CD4-positive, alpha-beta T cell treated with Interleukin-2 at 100 ng/mL for 4 hours (primary cell): ENCODE measurements around the gene TSHB.
"Not testable (repeated sequence)": the region's sequence is repeated elsewhere in the genome, so short reads cannot be mapped to it uniquely, and the experiment has no call there.

Source experiments
- DNase-seq: peaks from one replicate; pipeline ENCODE4 v3.0.0-alpha.2; 2020; ENCODE audit warnings: low spot score

TSHB gene

DNA sequence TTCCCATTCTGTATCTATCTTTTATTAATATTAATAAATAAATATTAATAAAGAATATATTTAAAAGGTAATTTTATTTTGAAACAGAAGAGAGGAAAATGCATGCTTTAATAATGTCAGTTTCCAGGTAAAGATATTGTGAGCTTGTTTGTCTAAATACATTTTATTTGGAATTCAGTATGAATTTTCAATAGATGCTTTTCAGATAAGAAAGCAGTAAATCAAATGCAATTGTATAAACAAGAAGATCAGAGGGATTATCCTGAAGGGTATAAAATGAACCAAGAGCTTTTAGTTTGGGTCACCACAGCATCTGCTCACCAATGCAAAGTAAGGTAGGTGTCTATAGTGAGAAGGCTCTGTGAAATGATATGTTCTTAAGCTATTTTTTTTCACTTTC lies at the start of gene TSHB:
Gene TSHB (plus strand): TSS at position 301 of the 400 bp plus-strand sequence. CDS start 3,537 bp downstream, outside the sequence.
- DNase-seq = no peak

DNA sequence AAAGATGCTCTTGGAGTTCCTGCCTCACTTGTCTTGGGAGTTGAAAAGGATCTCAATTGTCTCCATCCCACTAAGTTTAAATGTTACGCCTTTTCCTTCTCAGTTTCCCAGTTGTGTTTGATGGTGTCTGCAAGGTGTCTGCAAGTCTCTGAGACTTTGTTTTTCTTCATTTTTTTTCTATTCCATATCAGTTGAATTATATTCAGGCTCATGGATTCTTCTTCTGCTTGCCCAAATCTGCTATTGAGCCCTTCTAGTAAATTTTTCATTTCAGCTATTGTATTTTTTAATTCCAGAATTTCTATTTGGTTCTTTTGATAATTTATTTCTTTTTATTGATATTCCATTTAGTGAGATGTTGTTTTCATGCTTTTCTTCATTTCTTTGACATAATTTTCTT lies 47.4 kb upstream of the TSHB start:
- DNase-seq = no peak

DNA sequence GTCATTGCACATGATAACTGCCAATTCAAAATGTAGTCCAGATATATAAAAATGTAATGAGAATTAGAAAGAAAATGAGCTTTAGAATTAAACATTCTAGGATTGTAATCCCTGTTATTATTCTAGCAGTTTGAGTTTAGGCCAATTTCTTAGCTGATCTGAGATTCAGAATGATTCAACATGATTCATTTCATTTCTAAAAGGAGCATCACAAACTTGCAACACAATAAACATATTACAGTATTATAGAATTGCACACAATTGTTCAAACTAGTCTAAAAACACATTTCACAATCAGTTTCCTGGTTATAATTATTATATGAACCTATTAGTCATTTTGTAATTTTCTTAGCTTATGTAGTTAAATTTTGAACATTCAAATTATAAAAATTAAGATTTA lies 43.3 kb upstream of the TSHB start:
- no peak for DNase-seq

DNA sequence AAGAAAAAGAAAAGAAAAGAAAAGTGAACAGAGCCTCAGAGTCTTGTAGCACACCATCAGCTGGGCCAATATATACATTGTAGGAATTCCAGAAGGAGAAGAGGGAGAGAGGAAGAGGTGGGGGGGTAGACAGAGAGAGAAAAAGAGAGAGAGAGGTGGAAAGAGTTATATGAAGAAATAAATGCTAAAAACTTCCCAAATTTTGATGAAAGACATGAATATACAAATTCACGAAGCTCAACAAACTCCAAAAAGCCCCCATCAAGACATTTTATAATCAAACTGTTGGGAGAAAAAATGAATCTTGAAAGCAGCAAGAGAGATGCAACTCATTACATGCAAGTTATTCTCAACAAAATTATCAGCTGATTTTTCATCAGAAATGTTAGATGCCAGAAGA lies 41.5 kb upstream of the TSHB start:
- DNase-seq = no peak

DNA sequence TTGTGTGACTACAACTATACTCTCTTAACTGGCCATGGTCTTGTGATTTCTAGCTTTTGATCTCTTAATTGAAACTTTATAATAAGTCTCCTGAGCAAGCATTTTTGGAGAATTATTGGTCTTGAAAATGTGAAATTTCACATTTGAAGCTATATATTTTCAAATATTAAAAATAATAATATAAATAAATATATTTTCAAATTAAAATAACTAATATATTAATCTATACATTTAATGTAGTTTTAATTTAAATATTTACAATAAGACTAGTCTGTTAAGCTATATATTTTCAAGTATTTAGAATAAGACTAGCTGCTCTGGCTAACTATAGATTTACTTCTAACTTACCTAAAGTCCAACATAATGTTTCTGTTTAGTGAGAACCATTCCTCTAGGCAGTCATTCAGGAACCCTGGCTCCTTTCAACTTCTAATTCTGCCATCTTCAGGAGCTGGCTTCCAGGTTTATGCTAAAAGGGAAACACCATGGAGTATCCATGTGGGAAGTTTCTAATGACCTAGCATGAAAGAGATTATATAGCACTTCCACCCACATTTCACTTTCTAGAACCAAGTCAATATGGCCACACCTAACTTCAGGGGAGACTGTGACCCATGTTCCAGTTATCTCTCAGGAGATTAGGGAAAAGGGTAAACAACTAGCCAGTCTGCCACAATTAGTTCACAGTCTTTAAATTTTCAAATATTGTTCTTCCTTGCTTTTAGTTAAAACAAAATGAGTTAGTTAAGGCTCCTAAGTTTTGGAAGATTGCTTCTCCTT lies 31.9 kb upstream of the TSHB start:
- no peak for DNase-seq

DNA sequence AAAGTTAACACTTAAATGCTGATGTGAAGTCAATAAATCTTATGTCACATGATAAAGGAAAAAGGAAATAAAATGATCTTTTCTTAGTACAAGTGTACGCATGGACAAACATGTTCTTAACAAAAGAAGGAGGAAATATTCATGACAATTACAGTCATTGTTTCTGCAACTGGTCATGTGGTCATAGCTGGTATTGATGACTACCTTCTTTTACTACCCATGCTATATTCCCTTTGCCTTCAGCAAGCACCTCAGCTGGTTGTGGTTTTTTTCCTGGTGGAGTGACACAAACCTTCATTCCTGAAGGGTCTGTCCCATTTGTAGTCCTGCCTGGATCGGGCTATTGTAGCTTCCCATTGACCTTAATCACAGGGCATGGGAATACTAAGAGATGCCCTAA lies 23.4 kb upstream of the TSHB start:
- DNase-seq = no peak

DNA sequence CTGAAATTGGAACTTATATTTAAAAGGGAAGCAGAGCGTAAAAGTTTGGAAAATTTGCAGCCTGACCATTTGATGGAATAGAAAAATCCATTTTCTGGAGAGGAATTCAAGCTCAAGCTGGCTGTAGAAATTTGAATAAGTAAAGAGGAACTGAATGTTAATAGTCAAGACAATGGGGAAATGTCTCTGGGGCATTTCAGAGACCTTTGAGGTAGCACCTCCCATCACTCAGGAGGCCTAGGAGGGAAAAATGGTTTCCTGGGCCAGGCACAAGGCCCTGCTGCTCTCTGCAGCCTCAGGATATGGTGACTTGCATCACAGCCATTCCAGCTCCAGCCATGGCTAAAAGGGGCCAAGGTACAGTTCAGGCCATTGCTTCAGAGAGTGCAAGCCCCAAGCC lies 17.6 kb upstream of the TSHB start:
- DNase-seq = no peak

DNA sequence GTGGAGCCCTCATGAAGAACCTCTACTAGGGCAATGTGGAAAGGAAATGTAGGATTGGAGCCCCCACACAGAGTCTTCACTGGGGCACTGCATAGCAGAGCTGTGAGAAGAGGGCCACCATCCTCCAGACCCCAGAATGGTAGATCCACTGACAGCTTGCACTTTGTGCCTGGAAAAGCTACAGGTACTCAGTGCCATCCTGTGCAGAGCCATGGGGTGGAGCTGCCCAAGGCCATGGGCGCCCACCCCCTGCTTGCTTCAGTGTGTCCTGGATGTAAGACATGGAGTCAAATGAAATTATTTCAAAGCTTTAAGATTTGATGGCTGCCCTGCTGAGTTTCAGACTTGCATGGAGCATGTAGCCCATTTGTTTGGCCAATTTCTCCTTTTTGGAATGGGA lies 17.2 kb upstream of the TSHB start:
- DNase-seq = no peak

DNA sequence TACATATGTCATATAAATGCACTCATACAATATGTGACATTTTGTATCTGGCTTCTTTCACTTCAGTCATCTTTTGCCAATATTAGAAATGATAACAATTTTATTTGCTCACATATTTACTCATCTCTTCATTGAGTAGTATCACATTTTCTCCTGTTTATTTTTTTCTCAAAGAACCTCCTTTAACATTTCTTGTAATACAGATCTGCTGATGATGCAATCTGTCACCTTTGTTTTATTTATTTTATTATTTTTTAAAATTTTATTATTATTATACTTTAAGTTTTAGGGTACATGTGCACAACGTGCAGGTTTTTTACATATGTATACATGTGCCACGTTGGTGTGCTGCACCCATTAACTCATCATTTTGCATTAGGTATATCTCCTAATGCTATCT lies 15.8 kb upstream of the TSHB start:
- no peak for DNase-seq

DNA sequence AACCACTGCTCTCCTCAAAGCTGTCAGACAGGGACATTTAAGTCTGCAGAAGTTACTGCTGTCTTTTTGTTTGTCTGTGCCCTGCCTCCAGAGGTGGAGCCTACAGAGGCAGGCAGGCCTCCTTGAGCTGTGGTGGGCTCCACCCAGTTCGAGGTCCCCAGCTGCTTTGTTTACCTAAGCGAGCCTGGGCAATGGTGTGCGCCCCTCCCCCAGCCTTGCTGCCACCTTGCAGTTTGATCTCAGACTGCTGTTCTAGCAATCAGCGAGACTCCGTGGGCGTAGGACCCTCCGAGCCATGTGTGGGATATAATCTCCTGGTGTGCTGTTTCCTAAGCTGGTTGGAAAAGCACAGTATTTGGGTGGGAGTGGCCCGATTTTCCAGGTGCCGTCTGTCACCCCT lies 10.1 kb upstream of the TSHB start:
- DNase-seq = not testable (repeated sequence)

DNA sequence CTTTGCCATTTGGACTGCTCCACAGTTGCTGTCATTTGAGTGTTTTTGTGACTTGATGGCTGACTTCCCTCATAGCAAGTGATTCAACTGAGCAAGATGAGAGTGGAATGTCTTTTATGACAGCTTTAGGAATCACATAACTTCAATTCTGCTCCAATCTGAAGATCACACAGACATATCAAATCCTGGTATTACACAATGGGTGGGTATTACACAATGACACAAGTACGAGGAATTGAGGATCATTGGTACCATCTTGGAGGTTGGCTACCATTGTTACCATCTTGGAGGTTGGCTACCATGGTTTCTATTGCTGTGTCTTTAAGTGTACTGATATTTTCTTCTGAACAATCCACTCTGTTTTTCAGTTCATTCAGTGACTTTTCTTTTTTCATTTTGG lies 8.5 kb upstream of the TSHB start:
- DNase-seq = no peak

DNA sequence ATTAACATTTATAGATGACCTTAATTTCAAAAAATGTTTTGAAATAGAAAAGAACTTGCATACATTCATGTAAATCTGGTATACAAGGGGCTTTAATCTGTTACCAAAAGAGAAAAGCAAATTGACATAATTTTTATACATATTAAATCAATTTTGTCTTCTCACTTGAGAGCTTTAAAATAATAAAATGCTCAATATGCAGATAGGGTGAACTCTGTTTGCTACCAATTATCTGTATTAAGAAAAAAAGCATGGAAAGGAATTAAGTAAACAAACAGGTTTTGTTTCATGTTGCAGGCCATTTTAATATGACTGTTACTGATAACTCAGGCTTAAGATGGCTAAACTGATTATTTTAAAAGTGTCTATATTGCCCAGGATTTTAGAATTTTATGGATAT lies 6.0 kb upstream of the TSHB start:
- no peak for DNase-seq

DNA sequence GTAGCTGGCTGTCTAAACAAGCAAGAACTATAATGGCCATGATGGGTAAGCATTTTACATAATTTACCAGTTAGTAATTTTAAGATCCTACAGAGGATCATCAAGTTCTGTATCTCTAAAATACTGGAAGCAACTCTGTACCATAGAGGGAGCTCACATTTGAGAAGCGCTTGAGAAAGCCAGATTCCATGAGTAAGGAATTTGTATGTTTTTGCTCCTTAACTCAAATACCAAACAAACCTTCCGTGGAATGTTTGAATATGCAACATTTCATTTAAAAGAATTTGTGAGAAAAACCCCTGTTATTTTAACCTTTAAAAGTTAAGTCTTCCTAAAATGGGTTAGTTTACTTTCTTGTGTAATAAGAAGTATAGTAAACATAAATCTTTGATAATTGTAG lies 2.0 kb downstream of the TSHB start:
- DNase-seq = no peak

DNA sequence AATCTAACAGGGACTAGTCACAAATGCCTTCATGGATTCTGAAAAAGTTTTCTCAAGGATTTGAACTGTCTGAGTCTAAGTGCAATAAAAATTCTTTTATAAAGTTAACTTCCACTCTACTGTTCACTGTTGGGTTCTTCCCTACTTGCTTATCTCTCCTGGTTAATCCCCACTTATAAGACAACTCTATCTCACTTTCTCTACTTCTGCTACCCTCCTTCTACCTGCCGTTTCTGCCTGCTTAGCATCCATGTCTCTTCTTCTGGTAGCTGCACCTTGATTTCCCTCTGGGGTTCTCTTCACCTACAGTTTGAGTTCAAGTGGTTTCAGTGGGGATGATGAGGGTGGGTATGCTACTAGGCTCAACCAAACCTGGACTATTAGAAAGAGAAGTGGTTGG lies 6.0 kb downstream of the TSHB start:
- DNase-seq = no peak

DNA sequence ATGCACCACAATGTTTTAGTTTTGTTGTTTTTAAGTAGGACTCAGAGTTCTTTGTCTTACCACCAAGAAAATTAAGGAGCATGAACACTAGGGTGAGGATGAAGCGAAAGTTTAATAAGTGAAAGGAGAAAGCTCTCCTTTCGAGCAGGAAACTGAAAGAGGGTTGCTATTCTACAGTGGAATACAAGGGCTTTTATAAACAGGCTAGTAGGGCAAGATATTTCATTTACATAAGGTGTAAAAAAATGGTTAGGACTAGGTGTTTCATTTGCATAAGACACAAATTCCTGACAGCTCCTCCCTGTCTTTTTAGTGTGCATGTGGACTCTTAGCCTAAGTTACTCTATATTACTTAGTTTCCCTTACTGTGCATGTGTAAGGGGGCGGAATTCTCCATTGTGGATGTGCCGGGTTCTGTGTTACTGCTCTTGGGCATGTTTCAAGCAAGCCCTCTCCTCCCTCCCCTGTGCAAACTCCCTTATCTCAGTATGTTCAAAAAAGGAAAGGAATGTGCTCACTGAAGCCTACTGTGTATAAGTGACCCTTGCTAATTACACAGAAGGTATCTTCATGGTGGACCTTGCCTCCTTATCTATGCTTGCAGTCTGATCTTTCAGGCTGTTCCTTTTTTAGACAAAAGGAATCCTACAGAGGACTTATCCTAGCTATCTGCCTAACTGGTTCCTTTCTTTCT lies 7.3 kb downstream of the TSHB start:
- no peak for DNase-seq

DNA sequence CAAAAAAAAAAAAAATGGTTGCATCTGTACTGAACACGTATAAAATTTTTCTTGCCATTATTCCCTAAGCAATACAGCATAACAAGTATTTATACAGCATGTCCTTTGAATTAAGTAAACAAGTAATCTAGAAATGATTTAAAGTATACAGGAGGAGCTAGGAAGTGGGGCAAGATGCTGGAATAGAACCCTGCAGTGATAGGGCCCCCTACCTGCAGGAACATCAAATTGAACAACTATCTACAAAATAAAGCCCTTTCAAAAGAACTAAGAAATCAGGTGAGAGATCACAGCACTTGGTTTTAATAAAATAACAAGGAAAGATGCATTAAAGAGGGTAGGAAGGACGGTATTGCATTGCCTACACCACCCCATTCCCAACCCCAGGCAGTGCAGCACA lies 10.9 kb downstream of the TSHB start:
- DNase-seq = no peak

DNA sequence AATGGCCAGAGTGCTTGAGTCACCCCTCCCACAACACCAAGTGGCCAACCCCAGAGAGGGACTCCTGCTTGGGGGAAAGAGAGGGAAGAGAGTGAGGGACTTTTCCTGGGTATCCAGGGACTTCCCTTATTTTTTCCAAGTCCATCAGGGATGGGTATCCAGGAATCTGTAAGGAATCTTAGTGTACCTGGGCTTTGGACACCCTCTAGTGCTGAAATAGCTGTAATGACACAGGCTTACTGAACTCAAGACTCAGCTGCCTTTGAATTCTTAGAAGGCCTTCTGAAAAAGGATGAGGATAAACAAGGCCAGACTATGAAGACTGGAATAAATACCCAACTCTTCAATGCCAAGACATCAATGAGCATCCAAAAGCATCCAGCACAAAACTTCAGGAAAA lies 12.0 kb downstream of the TSHB start:
- DNase-seq = no peak

DNA sequence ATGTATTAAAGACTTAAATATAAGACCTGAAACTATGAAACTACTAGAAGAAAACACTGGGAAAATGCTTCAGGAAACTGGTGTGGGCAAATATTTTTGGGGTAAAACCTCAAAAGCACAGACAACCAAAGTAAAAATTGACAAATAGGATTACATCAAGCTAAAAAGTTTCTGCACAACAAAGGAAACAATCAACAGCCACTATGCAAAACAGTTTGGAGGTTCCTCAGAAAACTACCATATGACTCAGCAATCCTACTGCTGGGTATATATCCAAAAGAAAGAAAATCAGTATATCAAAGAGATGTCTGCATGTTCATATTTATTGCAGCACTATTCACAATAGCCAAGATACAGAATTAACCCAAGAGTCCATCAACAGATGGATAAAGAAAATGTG lies 17.1 kb downstream of the TSHB start:
- no peak for DNase-seq

DNA sequence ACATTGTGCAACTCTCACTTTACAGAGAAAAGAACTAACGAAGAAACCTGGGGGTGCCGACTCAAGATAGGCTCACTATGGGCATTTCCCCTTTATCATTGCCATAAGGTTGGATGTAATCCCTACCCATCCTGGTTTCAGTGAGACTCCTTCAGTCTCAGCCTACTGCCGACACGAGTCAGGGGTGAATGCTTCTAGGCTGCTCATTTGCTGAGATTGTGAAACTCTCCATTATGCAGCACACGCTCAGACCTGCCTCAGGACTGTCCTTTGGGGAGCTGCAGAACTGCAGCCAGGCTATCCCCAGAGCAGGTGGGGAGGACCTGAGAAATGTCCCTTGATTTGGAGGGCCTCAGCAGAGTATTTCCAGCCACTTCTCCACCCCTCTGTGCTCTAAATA lies 22.2 kb downstream of the TSHB start:
- DNase-seq = no peak

DNA sequence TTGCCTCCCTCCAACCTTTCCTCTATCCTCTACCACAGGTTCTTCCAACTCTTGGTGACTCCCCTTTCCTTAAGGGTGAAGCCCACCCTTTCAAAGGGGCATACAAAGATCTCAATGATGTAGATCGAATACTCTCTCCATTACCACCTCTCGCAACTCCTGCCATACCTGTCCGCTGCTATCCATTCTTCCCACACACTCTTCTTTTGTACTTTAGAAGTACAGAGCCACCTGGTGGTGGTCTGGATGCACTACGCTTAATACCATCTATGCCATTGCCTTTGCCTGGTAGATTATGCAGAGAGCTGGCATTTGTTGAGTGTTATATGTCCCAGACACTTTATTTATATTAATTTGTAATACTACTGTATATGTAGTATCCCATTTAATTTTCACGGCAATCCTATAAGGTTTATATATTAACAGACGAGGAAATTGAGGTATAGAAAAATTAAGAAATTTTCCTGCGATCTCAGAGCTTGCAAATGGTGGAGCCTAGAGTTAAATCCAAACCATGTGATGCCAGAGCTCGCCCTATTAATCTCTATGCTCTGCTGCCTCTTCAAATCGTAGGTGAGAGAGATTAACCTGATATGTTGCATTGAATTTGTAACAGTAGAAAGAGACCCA lies 22.9 kb downstream of the TSHB start:
- DNase-seq = peak; percentile 75

DNA sequence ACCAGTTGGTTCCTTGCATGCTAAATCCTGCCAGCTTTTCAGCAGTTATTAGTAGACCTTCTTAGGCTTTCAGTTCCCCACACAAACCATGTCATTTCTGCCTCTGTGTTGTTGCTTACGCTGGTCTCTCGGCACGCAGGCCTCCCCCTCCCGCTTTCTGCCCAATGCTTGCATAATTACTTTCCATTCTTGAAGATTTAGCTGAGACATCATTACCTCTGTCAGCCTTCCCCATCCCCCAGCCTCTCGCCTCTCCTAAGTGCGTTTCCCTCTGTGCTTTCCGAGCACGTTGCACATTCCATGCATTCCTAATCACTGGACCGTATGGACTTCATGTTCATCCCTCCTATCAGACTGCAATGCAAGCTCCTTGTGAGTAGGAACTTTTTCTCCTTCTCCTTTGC lies 26.8 kb downstream of the TSHB start:
- DNase-seq = no peak

DNA sequence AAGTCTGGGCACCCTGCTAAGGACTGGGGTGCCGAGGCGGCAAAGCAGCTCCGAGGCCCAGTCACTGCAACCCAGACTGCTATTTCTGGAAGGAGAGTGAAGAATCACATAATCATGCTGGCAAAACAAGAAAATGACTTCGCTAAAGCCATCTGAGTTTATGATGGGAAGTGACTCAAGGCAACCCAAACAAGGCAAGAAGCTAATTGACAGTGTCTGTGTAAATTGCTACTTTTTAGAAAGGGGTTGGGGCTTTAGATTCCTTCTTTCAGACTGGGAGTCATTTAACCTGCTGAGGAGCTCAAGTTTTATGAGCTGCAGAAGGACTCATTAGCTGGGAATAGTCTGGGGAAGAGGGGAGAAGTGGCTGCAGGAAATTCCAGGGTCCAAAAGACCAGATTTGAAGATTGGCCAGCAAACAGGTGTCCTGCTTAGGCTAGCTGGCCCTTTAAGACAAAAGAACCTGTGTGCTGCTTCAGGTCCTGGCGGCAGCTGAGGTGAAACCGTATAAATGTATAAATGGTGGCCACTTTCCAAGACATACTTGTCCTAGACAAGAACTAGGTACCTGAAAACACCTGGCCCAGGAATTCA lies 28.1 kb downstream of the TSHB start:
- DNase-seq = no peak

DNA sequence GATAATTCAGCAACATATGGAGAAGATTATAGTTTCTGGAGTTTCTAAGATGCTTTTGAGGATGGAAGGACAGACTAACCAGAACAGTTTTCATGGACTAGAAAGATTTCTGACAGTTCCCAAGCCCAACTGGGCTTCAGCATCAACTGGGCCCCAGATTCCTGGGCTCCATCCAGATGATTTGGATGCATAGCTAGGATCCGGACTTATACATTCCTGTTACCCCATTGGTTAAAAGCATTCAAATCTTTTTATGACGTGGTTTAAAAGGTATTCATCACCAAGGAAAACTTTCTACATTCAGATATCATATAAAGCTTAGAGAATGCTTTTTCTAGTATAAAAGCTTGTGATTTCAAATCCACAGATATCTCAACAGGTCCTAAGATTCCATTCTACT lies 29.7 kb downstream of the TSHB start:
- no peak for DNase-seq
